A549 (cell line): ENCODE results near the gene HRH3. TPM values are rescaled to one million over a fixed set of nuclear protein-coding genes. Genes with fewer than 3 reads are reported as not detected.

ENCODE experiments used
- ATAC-seq, 2 experiments: fragments of 200-7000 bp in 1 of 2; fragments of >200 bp in 1 of 2; cut with Nextera tagmentation in 1 of 2; cut with Tn5 transposase in 1 of 2; 3 replicates each; pipeline versions ENCODE4 v1.8.0 to v1.9.1; 2018 to 2020; ENCODE audit warnings: mild to moderate bottlenecking in 1 of 2, moderate library complexity in 1 of 2
- CTCF ChIA-PET: fragments of 300-600 bp; sonication (Branson Sonifier 250); formaldehyde crosslinking; extraction: SDS; loops from one replicate; lab custom pipeline; 2021; ENCODE audit warnings: antibody characterized with exemption, inconsistent platforms; lab: Yijun Ruan, JAX
- POLR2A ChIA-PET: fragments of 350-600 bp; formaldehyde crosslinking; extraction: SDS; loops from one replicate; lab custom pipeline; 2021; ENCODE audit warnings: antibody characterized with exemption, inconsistent platforms; lab: Yijun Ruan, JAX
- DNase-seq, 2 experiments: peaks; one replicate each; pipeline versions ENCODE4 v3.0.0 to v3.0.0-alpha.2; 2011 to 2016; ENCODE audit warnings: low read depth in 1 of 2, low spot score in 1 of 2
- FAIRE-seq: peaks from 2 replicates; lab custom pipeline; 2011; peaks lifted over from hg19 to GRCh38; lab: Jason Lieb, UNC
- H3K27ac ChIP-seq, 2 experiments: fragments of >200 bp; sonication (Bioruptor Twin); formaldehyde crosslinking; 3 replicates each; pipeline ENCODE4 v1.5.1; 2016 to 2017
- H3K4me1 ChIP-seq: fragments of >200 bp; sonication (Bioruptor Twin); formaldehyde crosslinking; 3 replicates; pipeline ENCODE4 v1.6.1; 2016
- H3K4me2 ChIP-seq: fragments of >200 bp; sonication (Bioruptor Twin); formaldehyde crosslinking; 3 replicates; pipeline ENCODE4 v1.6.1; 2016
- H3K4me3 ChIP-seq: fragments of >200 bp; sonication (Bioruptor Twin); formaldehyde crosslinking; 3 replicates; pipeline ENCODE4 v1.5.1; 2016
- H3K9me3 ChIP-seq: fragments of >200 bp; sonication (Bioruptor Twin); formaldehyde crosslinking; 3 replicates; pipeline ENCODE4 v1.6.1; 2016
- CEBPB ChIP-seq, 2 experiments: fragments of >200 bp in 1 of 2; sonication (Bioruptor Twin) in 1 of 2; formaldehyde crosslinking in 1 of 2; IDR thresholded peaks; 2 replicates each; pipeline ENCODE4 v1.6.1; 2012 to 2016
- CHD4 ChIP-seq: fragments of 200-600 bp; sonication (generic); IDR thresholded peaks from 2 replicates; pipeline ENCODE4 v1.6.1; 2016; ENCODE audit warnings: antibody characterized with exemption, mild to moderate bottlenecking, borderline replicate concordance
- EHF ChIP-seq: fragments of 250-450 bp; sonication (Bioruptor Pico); IDR thresholded peaks from 2 replicates; pipeline ENCODE4 v1.5.0; 2020; ENCODE audit warnings: mild to moderate bottlenecking
- HOXB13 ChIP-seq: fragments of 250-450 bp; sonication (Bioruptor Pico); IDR thresholded peaks from 2 replicates; pipeline ENCODE4 v1.5.0; 2020; ENCODE audit warnings: low read depth, mild to moderate bottlenecking, moderate library complexity
- HOXB5 ChIP-seq: fragments of 250-450 bp; sonication (Bioruptor Pico); IDR thresholded peaks from 2 replicates; pipeline ENCODE4 v1.5.0; 2020; ENCODE audit warnings: mild to moderate bottlenecking, moderate library complexity
- NPAS2 ChIP-seq: fragments of 250-450 bp; sonication (Bioruptor Pico); IDR thresholded peaks from 2 replicates; pipeline ENCODE4 v1.8.0; 2022; ENCODE audit warnings: mild to moderate bottlenecking, moderate library complexity, borderline replicate concordance
- NR3C1 ChIP-seq: fragments of >200 bp; sonication (Bioruptor Twin); formaldehyde crosslinking; IDR thresholded peaks from 3 replicates; pipeline ENCODE4 v1.6.1; 2017
- POLR2A ChIP-seq: IDR thresholded peaks from 2 replicates; pipeline ENCODE4 v1.6.1; 2012; ENCODE audit warnings: mild to moderate bottlenecking, low read length
- POLR2AphosphoS2 ChIP-seq: conservative IDR thresholded peaks from 2 replicates; pipeline ENCODE4 v1.6.1; 2012; ENCODE audit warnings: low read length, improper control_type of control experiment, inconsistent platforms
- RARB ChIP-seq: fragments of 250-450 bp; sonication (Bioruptor Pico); IDR thresholded peaks from 2 replicates; pipeline ENCODE4 v1.8.0; 2021; ENCODE audit warnings: mild to moderate bottlenecking, moderate library complexity
- RFX5 ChIP-seq: fragments of 450-650 bp; IDR thresholded peaks from 2 replicates; pipeline ENCODE4 v1.7.1; 2014; ENCODE audit warnings: antibody characterized with exemption, mild to moderate bottlenecking, moderate library complexity
- SMC3 ChIP-seq: fragments of >200 bp; sonication (Bioruptor Twin); formaldehyde crosslinking; IDR thresholded peaks from 3 replicates; pipeline ENCODE4 v1.6.1; 2018; ENCODE audit warnings: inconsistent platforms
- ZSCAN20 ChIP-seq: fragments of 250-450 bp; sonication (Bioruptor Pico); IDR thresholded peaks from 2 replicates; pipeline ENCODE4 v1.8.0; 2022; ENCODE audit warnings: mild to moderate bottlenecking, moderate library complexity
- WGBS: methylation state at CpG from one replicate; pipeline ENCODE4 v1.1.6; 2017; ENCODE audit errors: missing lambda C conversion rate; 5-methylcytosine and 5-hydroxymethylcytosine counted together
- polyA plus RNA-seq, 4 experiments: library from polyadenylated mRNA; depleted of rRNA in 3 of 4; stranded (reverse); fragments of >200 nt; fragmentation: RNase III in 1 of 4; extraction: RNeasy Plus Mini Kit Qiagen cat#74134 plus additional on column Dnase treatment in 1 of 4; gene quantifications; 2 replicates in 3 of 4; 3 replicates in 1 of 4; pipeline ENCODE4 v1.2.3, GENCODE V29; 2011 to 2017
- TF ChIP-seq, protein P1 (sequence below): fragments of 200-600 bp; sonication (generic); IDR thresholded peaks from 2 replicates; pipeline ENCODE4 v1.6.1; 2016; ENCODE audit warnings: antibody characterized with exemption, mild to moderate bottlenecking, moderate library complexity
- TF ChIP-seq, protein P2 (sequence below): fragments of 150-350 bp; IDR thresholded peaks from 2 replicates; pipeline ENCODE4 v1.6.1; 2014; ENCODE audit warnings: low read depth, mild to moderate bottlenecking, low read length
- TF ChIP-seq, protein P3 (sequence below): IDR thresholded peaks from 2 replicates; pipeline ENCODE4 v1.6.1; 2012

The HRH3 gene
- polyA plus RNA-seq, 2 of the 4 experiments (the other 2 are of a cell fraction) = not detected

DNA sequence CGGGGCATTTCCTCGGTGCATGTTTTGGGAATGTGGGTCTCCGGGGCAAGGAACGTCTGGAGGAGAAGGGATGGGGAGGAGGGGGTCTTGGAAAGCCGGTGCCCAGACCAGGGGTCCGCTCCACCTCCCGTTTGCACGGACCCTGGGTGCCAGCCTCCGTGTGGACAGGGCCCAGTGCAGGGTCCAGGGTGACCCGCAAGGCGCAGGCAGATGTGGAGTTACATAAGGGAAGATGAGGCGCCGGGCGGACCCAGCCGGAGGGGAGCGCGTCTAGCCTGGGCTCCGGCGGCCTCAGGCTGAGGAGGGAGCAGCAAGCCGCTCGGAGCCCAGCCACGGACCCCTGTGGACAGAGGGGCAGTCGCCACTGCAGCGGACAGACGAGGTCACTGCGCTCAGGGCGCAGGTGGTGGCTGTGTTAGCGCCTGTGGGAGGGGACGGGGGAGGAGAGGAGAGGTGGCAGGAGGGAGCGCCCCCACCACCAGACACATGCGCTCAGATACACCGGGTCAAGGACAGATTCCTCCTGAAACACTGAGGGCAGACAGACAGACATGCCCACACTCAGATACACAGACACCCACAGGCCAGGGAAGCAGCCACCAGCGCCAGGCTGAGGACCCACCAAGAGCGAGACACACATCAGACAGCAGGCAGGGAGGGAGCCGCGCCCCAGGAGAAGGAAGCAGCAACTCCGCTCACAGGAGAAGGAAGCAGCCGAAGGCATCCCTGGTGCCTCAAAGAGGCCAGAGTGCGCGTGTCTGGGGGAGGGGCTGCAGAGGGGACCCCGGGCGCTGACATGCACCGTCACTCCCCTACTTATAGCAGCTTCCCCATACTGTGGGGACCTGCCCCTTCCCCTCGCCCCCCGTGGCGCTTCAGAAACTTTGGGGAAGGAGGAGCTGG is 839 bp upstream of the HRH3 start:
- Histone ChIP-seq H3K4me1 (peaks cover 17% of the 10 kb centered on the region; the same call in 2 of the 3 replicates), H3K4me3 (peak overlapping the region; percentile 50; the same call in 1 of the 3 replicates), H3K27ac (no peak overlapping the region), H3K4me2 (peak overlapping the region; percentile 98), H3K9me3 (no peaks in the 10 kb centered on the region)
- ATAC-seq (peak in 1 of 2 experiments; percentile 11; a peak in 3 of 6 replicates), DNase-seq (no peak), FAIRE-seq (no peak)
- CTCF ChIA-PET = interaction anchor here (0.9 kb wide), 1 partner anchor 15 kb away, joined by 3 read pairs; no protein-coding TSS in a partner anchor
- 22% methylated on average over 39 of the region's 46 CpGs for WGBS
- TF ChIP-seq RARB (CRISPR knock-in tag) = no peak
- TF ChIP-seq, protein P1, sequence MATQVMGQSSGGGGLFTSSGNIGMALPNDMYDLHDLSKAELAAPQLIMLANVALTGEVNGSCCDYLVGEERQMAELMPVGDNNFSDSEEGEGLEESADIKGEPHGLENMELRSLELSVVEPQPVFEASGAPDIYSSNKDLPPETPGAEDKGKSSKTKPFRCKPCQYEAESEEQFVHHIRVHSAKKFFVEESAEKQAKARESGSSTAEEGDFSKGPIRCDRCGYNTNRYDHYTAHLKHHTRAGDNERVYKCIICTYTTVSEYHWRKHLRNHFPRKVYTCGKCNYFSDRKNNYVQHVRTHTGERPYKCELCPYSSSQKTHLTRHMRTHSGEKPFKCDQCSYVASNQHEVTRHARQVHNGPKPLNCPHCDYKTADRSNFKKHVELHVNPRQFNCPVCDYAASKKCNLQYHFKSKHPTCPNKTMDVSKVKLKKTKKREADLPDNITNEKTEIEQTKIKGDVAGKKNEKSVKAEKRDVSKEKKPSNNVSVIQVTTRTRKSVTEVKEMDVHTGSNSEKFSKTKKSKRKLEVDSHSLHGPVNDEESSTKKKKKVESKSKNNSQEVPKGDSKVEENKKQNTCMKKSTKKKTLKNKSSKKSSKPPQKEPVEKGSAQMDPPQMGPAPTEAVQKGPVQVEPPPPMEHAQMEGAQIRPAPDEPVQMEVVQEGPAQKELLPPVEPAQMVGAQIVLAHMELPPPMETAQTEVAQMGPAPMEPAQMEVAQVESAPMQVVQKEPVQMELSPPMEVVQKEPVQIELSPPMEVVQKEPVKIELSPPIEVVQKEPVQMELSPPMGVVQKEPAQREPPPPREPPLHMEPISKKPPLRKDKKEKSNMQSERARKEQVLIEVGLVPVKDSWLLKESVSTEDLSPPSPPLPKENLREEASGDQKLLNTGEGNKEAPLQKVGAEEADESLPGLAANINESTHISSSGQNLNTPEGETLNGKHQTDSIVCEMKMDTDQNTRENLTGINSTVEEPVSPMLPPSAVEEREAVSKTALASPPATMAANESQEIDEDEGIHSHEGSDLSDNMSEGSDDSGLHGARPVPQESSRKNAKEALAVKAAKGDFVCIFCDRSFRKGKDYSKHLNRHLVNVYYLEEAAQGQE = peak; percentile 64; the same call in 1 of the 2 replicates
- POLR2A ChIA-PET = no interaction called here

DNA sequence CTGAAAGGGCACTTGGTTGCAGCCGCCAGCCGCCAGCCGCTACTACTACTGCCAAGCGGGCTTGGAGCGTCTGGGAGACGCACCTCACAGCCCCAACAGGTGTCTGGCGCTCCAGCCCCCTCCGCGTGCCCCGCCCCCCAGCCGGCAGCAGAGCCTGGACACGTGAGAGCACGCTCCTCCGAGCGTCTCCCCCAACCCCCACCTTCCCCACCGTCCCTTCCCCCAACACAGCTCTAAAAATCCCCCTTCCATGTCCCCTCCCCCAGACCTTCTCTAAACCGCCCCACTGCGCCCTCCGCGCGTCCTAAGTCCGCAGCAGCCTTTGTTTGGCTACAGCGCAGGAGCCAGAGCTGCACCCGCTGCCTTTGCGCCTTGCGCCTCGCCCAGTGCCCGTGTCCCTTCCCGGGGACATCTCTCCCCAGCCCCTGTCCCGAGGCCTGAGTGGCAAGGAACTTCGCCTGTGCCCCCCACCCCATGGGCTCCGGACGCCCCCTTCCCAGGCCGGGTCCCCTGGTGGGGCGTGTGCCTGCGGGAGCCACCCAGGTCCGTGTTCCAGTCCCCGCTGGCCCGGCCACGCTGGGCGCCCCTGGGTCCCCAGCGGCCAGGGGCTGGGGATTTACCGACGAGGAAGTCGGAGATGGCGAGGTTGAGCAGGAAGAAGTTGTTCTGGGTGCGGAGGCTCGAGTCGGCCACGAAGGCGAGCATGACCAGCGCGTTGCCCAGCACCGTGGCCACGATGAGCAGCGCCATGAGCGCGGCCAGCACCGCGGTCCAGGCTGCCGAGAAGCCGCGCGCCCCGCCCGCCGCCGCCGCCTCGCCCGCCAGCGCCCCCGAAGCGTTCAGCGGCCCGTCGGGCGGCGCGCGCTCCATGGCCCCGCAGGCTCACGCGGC is 732 bp downstream of the HRH3 start:
- peak overlapping the region; percentile 50 for H3K4me3 ChIP-seq
- TF ChIP-seq CEBPB (IDR thresholded peaks at IDR 0.05) (no peak), NR3C1 (no peak)
- no peak overlapping the region for H3K27ac ChIP-seq
- no peaks in the 10 kb centered on the region for H3K9me3 ChIP-seq
- POLR2A ChIA-PET = no interaction called here
- FAIRE-seq (no peak), ATAC-seq (0 out of 6 replicates have a peak, but pooled peaks of 1 of the 2 experiments have one; percentile 1), DNase-seq (peak in 1 of 2 experiments; percentile 42)
- 15% methylated on average over 14 of the region's 84 CpGs for WGBS
- CTCF ChIA-PET = no interaction called here
- H3K4me1 ChIP-seq = peaks cover 17% of the 10 kb centered on the region; the same call in 2 of the 3 replicates
- H3K4me2 ChIP-seq = peak overlapping the region; percentile 98

DNA sequence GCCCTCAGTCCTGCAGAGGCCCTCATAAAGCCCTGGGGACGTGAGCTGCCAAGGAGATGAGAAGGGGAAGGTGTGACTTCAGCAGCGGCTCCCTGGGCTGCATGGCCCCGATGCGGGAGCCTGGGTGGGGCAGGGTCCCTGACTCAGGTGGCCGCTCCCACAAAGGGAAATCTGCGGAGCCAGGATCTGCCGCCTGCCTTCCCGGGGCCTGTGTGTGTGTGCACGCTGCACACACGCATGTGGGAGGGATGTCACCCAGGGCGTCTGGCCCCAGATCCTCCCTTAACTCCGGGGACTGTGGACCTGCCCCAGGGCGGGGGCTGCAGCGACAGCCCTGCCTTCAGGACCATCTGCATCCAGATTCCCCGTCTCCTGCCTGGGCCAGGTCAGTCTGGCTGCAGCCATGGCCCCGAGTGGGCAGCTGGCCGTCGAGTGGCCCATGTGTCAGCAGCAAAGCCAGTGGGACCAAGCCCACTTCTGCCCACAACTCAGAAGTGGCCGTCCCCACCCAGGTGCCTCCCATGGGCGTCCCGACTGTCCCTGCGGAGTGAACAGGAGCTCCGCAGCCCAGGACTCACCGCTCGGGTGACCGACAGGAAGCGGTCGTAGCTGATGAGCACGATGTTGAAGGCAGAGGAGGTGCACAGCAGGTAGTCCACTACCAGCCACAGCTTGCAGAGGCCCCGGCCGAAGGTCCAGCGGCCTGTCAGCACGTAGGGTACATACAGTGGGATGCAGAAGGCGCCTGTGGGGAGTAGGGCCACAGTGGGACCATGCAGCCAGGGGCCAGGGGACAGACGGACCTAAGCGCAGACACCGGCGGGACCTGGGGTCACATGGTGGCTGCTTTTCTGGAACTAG is 1.9 kb downstream of the HRH3 start:
- 32% methylated on average over 31 of the region's 38 CpGs for WGBS
- ChIA-PET POLR2A (no interaction called here), CTCF (interaction anchor here (0.6 kb wide), 1 partner anchor 9 kb away, joined by 3 read pairs; no protein-coding TSS in a partner anchor)
- FAIRE-seq = no peak
- ATAC-seq = peak in 1 of 2 experiments; percentile 12; a peak in 3 of 6 replicates
- no peak overlapping the region; the same call in 2 of the 3 replicates for H3K4me3 ChIP-seq
- H3K9me3 ChIP-seq = no peaks in the 10 kb centered on the region
- H3K27ac ChIP-seq = no peak overlapping the region
- no peak overlapping the region for H3K4me2 ChIP-seq
- no peak for DNase-seq
- H3K4me1 ChIP-seq = peaks cover 22% of the 10 kb centered on the region; the same call in 2 of the 3 replicates
- TF ChIP-seq POLR2AphosphoS2 = no peak
- TF ChIP-seq, protein P2, sequence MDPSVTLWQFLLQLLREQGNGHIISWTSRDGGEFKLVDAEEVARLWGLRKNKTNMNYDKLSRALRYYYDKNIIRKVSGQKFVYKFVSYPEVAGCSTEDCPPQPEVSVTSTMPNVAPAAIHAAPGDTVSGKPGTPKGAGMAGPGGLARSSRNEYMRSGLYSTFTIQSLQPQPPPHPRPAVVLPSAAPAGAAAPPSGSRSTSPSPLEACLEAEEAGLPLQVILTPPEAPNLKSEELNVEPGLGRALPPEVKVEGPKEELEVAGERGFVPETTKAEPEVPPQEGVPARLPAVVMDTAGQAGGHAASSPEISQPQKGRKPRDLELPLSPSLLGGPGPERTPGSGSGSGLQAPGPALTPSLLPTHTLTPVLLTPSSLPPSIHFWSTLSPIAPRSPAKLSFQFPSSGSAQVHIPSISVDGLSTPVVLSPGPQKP = no peak
- no peak for TF ChIP-seq CHD4
- TF ChIP-seq, protein P3, sequence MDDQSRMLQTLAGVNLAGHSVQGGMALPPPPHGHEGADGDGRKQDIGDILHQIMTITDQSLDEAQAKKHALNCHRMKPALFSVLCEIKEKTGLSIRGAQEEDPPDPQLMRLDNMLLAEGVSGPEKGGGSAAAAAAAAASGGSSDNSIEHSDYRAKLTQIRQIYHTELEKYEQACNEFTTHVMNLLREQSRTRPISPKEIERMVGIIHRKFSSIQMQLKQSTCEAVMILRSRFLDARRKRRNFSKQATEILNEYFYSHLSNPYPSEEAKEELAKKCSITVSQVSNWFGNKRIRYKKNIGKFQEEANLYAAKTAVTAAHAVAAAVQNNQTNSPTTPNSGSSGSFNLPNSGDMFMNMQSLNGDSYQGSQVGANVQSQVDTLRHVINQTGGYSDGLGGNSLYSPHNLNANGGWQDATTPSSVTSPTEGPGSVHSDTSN = no peak
- TF ChIP-seq HOXB5 (CRISPR knock-in tag) = no peak
- TF ChIP-seq ZSCAN20 = no peak
- TF ChIP-seq RFX5 = no peak
- TF ChIP-seq POLR2A = no peak
- TF ChIP-seq, protein P1 = no peak
- no peak for TF ChIP-seq NPAS2
- no peak for TF ChIP-seq EHF
- no peak for TF ChIP-seq HOXB13 (CRISPR knock-in tag)
- TF ChIP-seq SMC3 = no peak
